GM21576 (cell line): ENCODE results near the gene AASDHPPT.

Experiments used
- ATAC-seq: cut with Tn5 transposase; IDR thresholded peaks from one replicate; pipeline ENCODE4 v1.9.1; 2021; ENCODE audit warnings: mild to moderate bottlenecking, moderate library complexity; ENCODE audit not compliant: unreplicated experiment

Gene AASDHPPT

GRCh38 chr11:106082096-106082495 lies 4.6 kb downstream of the AASDHPPT start:
- no peak for ATAC-seq

- no peak for ATAC-seq
Observed at GRCh38 chr11:106086135-106086534, 8.7 kb downstream of the AASDHPPT start.

GRCh38 chr11:106086850-106087249 lies 9.4 kb downstream of the AASDHPPT start:
- ATAC-seq: no peak

GRCh38 chr11:106087815-106088435 lies 10.5 kb downstream of the AASDHPPT start:
- ATAC-seq: peak; percentile 22

GRCh38 chr11:106088896-106089295 lies 11.4 kb downstream of the AASDHPPT start:
- no peak for ATAC-seq

- peak; percentile 98 for ATAC-seq
Observed at GRCh38 chr11:106091480-106092123, 14.1 kb downstream of the AASDHPPT start.

- ATAC-seq: no peak
Observed at GRCh38 chr11:106092446-106092845, 15.0 kb downstream of the AASDHPPT start.

GRCh38 chr11:106098893-106099553 lies 21.6 kb downstream of the AASDHPPT start:
- ATAC-seq: no peak

- no peak for ATAC-seq
Observed at GRCh38 chr11:106101370-106101769, 23.9 kb downstream of the AASDHPPT start.

GRCh38 chr11:106101819-106102218 lies 24.4 kb downstream of the AASDHPPT start:
- ATAC-seq: no peak

- no peak for ATAC-seq
Observed at GRCh38 chr11:106105986-106106385, 28.5 kb downstream of the AASDHPPT start.

- ATAC-seq: no peak
Observed at GRCh38 chr11:106121570-106122320, 44.3 kb downstream of the AASDHPPT start.

- no peak for ATAC-seq
Observed at GRCh38 chr11:106127604-106128003, 50.1 kb downstream of the AASDHPPT start.

GRCh38 chr11:106128740-106129139 lies 51.3 kb downstream of the AASDHPPT start:
- no peak for ATAC-seq

- no peak for ATAC-seq
Observed at GRCh38 chr11:106131998-106132397, 54.5 kb downstream of the AASDHPPT start.

- no peak for ATAC-seq
Observed at GRCh38 chr11:106132582-106133354, 55.3 kb downstream of the AASDHPPT start.

GRCh38 chr11:106133529-106133928 lies 56.1 kb downstream of the AASDHPPT start:
- ATAC-seq: no peak

- ATAC-seq: no peak
Observed at GRCh38 chr11:106137061-106137460, 59.6 kb downstream of the AASDHPPT start.

- ATAC-seq: no peak
Observed at GRCh38 chr11:106137758-106138157, 60.3 kb downstream of the AASDHPPT start.
